Measurements from ENCODE around the gene RFTN1.

DNA sequence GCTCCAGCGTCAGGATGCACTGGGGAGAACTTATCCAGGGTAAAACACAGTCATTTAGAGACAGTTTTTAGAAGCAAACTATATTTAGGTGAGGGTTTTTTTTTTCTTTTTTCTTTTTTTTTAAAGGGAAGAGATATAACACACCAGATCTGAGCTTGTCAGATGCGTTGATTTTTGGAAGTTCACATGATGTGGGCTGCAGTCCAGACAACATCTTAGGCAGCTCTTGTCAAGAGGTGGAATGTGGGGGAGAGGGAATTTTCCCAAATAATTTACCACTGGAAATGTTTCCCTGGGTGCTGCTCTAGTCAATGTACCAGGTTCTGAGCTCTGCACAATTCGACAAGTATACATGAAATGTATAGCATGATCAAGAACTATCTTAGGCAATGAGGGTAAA lies 155.2 kb downstream of the RFTN1 start:
- TF ChIP-seq, protein P1, sequence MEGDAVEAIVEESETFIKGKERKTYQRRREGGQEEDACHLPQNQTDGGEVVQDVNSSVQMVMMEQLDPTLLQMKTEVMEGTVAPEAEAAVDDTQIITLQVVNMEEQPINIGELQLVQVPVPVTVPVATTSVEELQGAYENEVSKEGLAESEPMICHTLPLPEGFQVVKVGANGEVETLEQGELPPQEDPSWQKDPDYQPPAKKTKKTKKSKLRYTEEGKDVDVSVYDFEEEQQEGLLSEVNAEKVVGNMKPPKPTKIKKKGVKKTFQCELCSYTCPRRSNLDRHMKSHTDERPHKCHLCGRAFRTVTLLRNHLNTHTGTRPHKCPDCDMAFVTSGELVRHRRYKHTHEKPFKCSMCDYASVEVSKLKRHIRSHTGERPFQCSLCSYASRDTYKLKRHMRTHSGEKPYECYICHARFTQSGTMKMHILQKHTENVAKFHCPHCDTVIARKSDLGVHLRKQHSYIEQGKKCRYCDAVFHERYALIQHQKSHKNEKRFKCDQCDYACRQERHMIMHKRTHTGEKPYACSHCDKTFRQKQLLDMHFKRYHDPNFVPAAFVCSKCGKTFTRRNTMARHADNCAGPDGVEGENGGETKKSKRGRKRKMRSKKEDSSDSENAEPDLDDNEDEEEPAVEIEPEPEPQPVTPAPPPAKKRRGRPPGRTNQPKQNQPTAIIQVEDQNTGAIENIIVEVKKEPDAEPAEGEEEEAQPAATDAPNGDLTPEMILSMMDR (IDR thresholded peaks at IDR 0.05), result no peak
- no peak for TF ChIP-seq EZH2 (IDR thresholded peaks at IDR 0.05; ENCODE audit: borderline replicate concordance, insufficient read depth, low read depth, low read length, poor library complexity, severe bottlenecking)
